MM.1S (cell line): ENCODE measurements around the gene NUP98.

Experiments
- DNase-seq: peaks from one replicate; pipeline ENCODE4 v3.0.0-alpha.2; 2015
- H2AFZ ChIP-seq: fragments of 300-600 bp; sonication (generic); 2 replicates; pipeline ENCODE4 v1.6.0; 2016; ENCODE audit warnings: antibody characterized with exemption, low read length
- H3F3A ChIP-seq: fragments of 300-600 bp; sonication (generic); 2 replicates; pipeline ENCODE4 v1.6.1; 2016; ENCODE audit warnings: mild to moderate bottlenecking, antibody characterized with exemption, low read length, moderate library complexity, mixed read lengths; ENCODE audit not compliant: insufficient read depth
- H3K27ac ChIP-seq: fragments of 300-600 bp; sonication (generic); 2 replicates; pipeline ENCODE4 v1.5.1; 2016; ENCODE audit warnings: mild to moderate bottlenecking, low read length
- H3K27me3 ChIP-seq: fragments of 300-600 bp; sonication (generic); replicated peaks from 2 replicates; pipeline ENCODE4 v1.6.0; 2016; ENCODE audit warnings: low read length; ENCODE audit not compliant: insufficient read depth
- H3K36me3 ChIP-seq: fragments of 300-600 bp; sonication (generic); replicated peaks from 2 replicates; pipeline ENCODE4 v1.6.1; 2016; ENCODE audit warnings: mild to moderate bottlenecking, low read length, mixed read lengths; ENCODE audit not compliant: insufficient read depth
- H3K4me1 ChIP-seq: fragments of 300-600 bp; sonication (generic); 2 replicates; pipeline ENCODE4 v1.6.1; 2016; ENCODE audit warnings: low read length, mixed read lengths
- H3K4me2 ChIP-seq: fragments of 300-600 bp; sonication (generic); 2 replicates; pipeline ENCODE4 v1.6.0; 2016; ENCODE audit warnings: low read depth, low read length
- H3K4me3 ChIP-seq: fragments of 300-600 bp; sonication (generic); 2 replicates; pipeline ENCODE4 v1.5.1; 2016; ENCODE audit warnings: low read length, mixed read lengths
- H3K79me2 ChIP-seq: fragments of 300-600 bp; sonication (generic); 2 replicates; pipeline ENCODE4 v1.6.1; 2016; ENCODE audit warnings: mixed run types, low read length, mixed read lengths
- H3K9ac ChIP-seq: fragments of 300-600 bp; sonication (generic); 2 replicates; pipeline ENCODE4 v1.6.1; 2016; ENCODE audit warnings: low read length, mixed read lengths
- H3K9me2 ChIP-seq: fragments of 300-600 bp; sonication (generic); replicated peaks from 2 replicates; pipeline ENCODE4 v1.6.1; 2016; ENCODE audit warnings: mild to moderate bottlenecking, low read length, mixed read lengths; ENCODE audit not compliant: insufficient read depth
- H3K9me3 ChIP-seq: fragments of 300-600 bp; sonication (generic); replicated peaks from 2 replicates; pipeline ENCODE4 v1.6.1; 2016; ENCODE audit warnings: mild to moderate bottlenecking, low read length, mixed read lengths; ENCODE audit not compliant: insufficient read depth
- H4K20me1 ChIP-seq: fragments of 300-600 bp; sonication (generic); 2 replicates; pipeline ENCODE4 v1.6.1; 2016; ENCODE audit warnings: mild to moderate bottlenecking, low read length, moderate library complexity, mixed read lengths; ENCODE audit not compliant: insufficient read depth
- CTCF ChIP-seq: fragments of 300-600 bp; sonication (generic); IDR thresholded peaks from 2 replicates; pipeline ENCODE4 v1.5.1; 2016; ENCODE audit warnings: antibody characterized with exemption, low read length, mixed read lengths
- EZH2 ChIP-seq: fragments of 300-600 bp; sonication (generic); optimal IDR thresholded peaks from 2 replicates; pipeline ENCODE3; 2017; ENCODE audit warnings: low read depth, mild to moderate bottlenecking, antibody characterized with exemption, low read length, mixed read lengths
- EZH2phosphoT487 ChIP-seq: fragments of 300-600 bp; sonication (generic); IDR thresholded peaks from 2 replicates; pipeline ENCODE4 v1.6.1; 2018; ENCODE audit warnings: antibody characterized with exemption, low read length

NUP98 gene

GRCh38 chr11:3641701-3642070 lies 155.7 kb downstream of the NUP98 start, which contains the start of gene ART5:
TSS of gene ART5 (minus strand) at chr11:3641992. CDS start at chr11:3641862, 130 bp downstream.
- TF ChIP-seq EZH2, result no peak
- no peak for TF ChIP-seq EZH2phosphoT487
- TF ChIP-seq CTCF, result no peak
- Histone ChIP-seq H3K4me2 (peak within 1 kb of the TSS; percentile 43), H3K9me3 (no peaks in the 10 kb centered on the region), H4K20me1 (no peaks in the 10 kb centered on the region), H3K4me1 (0 out of 2 replicates have a peak, but pooled peaks cover 3% of the 10 kb centered on the region), H3K27ac (no peak within 1 kb of the TSS), H3K79me2 (no peaks in the 10 kb centered on the region), H3K36me3 (no peaks in the 10 kb centered on the region), H3K4me3 (peak within 1 kb of the TSS; percentile 45), H2AFZ (peak within 1 kb of the TSS; percentile 74), H3F3A (no peaks in the 10 kb centered on the region), H3K27me3 (0 out of 2 replicates have a peak, but pooled peaks cover 8% of the 10 kb centered on the region), H3K9me2 (no peaks in the 10 kb centered on the region), H3K9ac (no peak within 1 kb of the TSS; the same call in 1 of the 2 replicates)
- no peak for DNase-seq

- Histone ChIP-seq H3K27ac (no peak overlapping the region), H3K79me2 (no peaks in the 10 kb centered on the region), H4K20me1 (no peaks in the 10 kb centered on the region), H3K9me2 (no peaks in the 10 kb centered on the region), H3K4me1 (0 out of 2 replicates have a peak, but pooled peaks cover 3% of the 10 kb centered on the region), H3K36me3 (no peaks in the 10 kb centered on the region), H3K4me2 (no peak overlapping the region), H3K27me3 (0 out of 2 replicates have a peak, but pooled peaks cover 8% of the 10 kb centered on the region), H3K9me3 (no peaks in the 10 kb centered on the region), H3K4me3 (no peak overlapping the region), H2AFZ (no peak overlapping the region), H3K9ac (no peak overlapping the region), H3F3A (no peaks in the 10 kb centered on the region)
- no peak for TF ChIP-seq CTCF
- no peak for TF ChIP-seq EZH2phosphoT487
- TF ChIP-seq EZH2, result no peak
- no peak for DNase-seq
Measured at GRCh38 chr11:3641191-3641590, 156.2 kb downstream of the NUP98 start.

GRCh38 chr11:3639841-3640240 lies 157.5 kb downstream of the NUP98 start:
- Histone ChIP-seq H2AFZ (no peak overlapping the region), H3K36me3 (no peaks in the 10 kb centered on the region), H3K4me1 (0 out of 2 replicates have a peak, but pooled peaks cover 3% of the 10 kb centered on the region), H3K27ac (no peak overlapping the region), H3F3A (no peaks in the 10 kb centered on the region), H3K4me3 (no peak overlapping the region), H4K20me1 (no peaks in the 10 kb centered on the region), H3K27me3 (0 out of 2 replicates have a peak, but pooled peaks cover 8% of the 10 kb centered on the region), H3K9ac (no peak overlapping the region), H3K9me3 (no peaks in the 10 kb centered on the region), H3K9me2 (no peaks in the 10 kb centered on the region), H3K79me2 (no peaks in the 10 kb centered on the region), H3K4me2 (no peak overlapping the region)
- TF ChIP-seq EZH2phosphoT487 (no peak), CTCF (no peak), EZH2 (no peak)
- DNase-seq, result no peak
